Panc1 (cell line): ENCODE measurements around the gene ROBO2. TPM values are rescaled to one million over a fixed set of nuclear protein-coding genes. Genes with fewer than 3 reads are reported as not detected.

Experiments used
- ATAC-seq: fragments of 200-7000 bp; cut with Tn5 transposase; 2 replicates; pipeline ENCODE4 v1.9.1; 2020; ENCODE audit warnings: mild to moderate bottlenecking, moderate library complexity
- BruUV-seq: library from RNA; stranded (reverse); fragments of 400-500 nt; replicated peaks from 2 replicates; lab custom pipeline; 2021; lab: Mats Ljungman, UMichigan
- CTCF ChIA-PET: fragments of 300-600 bp; sonication (Branson Sonifier 250); formaldehyde crosslinking; loops from one replicate; lab custom pipeline; 2022; ENCODE audit warnings: antibody characterized with exemption; lab: Charles Lee
- POLR2A ChIA-PET: fragments of 300-600 bp; sonication (Branson Sonifier 250); formaldehyde crosslinking; loops from one replicate; lab custom pipeline; 2022; ENCODE audit warnings: antibody characterized with exemption; lab: Charles Lee
- DNase-seq: peaks from one replicate; pipeline ENCODE4 v3.0.0-alpha.2; 2010; ENCODE audit warnings: low read depth, low spot score
- H3K27ac ChIP-seq: 2 replicates; pipeline ENCODE4 v1.5.1; 2011; ENCODE audit warnings: mild to moderate bottlenecking, low read length, inconsistent platforms
- H3K27me3 ChIP-seq: fragments of 200-500 bp; sonication (Bioruptor generic); 2 replicates; pipeline ENCODE4 v1.6.0; 2014; ENCODE audit warnings: low read length, inconsistent platforms; ENCODE audit not compliant: control insufficient read depth, insufficient read depth
- H3K36me3 ChIP-seq: fragments of 200-500 bp; sonication (Bioruptor generic); 2 replicates; pipeline ENCODE4 v1.5.1; 2014; ENCODE audit warnings: inconsistent platforms, mild to moderate bottlenecking, low read length, moderate library complexity; ENCODE audit not compliant: control insufficient read depth, insufficient read depth
- H3K4me1 ChIP-seq: 2 replicates; pipeline ENCODE4 v1.5.1; 2011; ENCODE audit warnings: inconsistent platforms, mild to moderate bottlenecking, low read length, moderate library complexity; ENCODE audit not compliant: control insufficient read depth, insufficient read depth
- H3K4me3 ChIP-seq, 2 experiments: 2 replicates each; pipeline ENCODE4 v1.5.1; 2011 to 2012; ENCODE audit warnings: low read depth in 2 of 2, low read length in 2 of 2, mild to moderate bottlenecking in 2 of 2, inconsistent platforms in 1 of 2, moderate library complexity in 1 of 2
- H3K9me3 ChIP-seq: fragments of 200-500 bp; sonication (Bioruptor generic); 2 replicates; pipeline ENCODE4 v1.5.1; 2014; ENCODE audit warnings: low read depth, mild to moderate bottlenecking, inconsistent platforms, low read length, moderate library complexity; ENCODE audit not compliant: control insufficient read depth, insufficient read depth
- POLR2AphosphoS5 ChIP-seq: IDR thresholded peaks from 2 replicates; pipeline ENCODE4 v1.6.1; 2012; ENCODE audit warnings: mild to moderate bottlenecking, low read depth, low read length, moderate library complexity
- SIN3A ChIP-seq: IDR thresholded peaks from 2 replicates; pipeline ENCODE4 v1.6.1; 2012; ENCODE audit warnings: low read depth, mild to moderate bottlenecking, low read length, moderate library complexity, borderline replicate concordance; ENCODE audit not compliant: insufficient read depth
- TCF7L2 ChIP-seq: IDR thresholded peaks from 2 replicates; pipeline ENCODE4 v1.6.1; 2011; ENCODE audit warnings: mild to moderate bottlenecking, low read depth, low read length, inconsistent platforms
- in situ Hi-C: cut with HindIII; loops from 2 replicates; pipeline ENCODE4 v1.10.0; 2016; ENCODE audit warnings: low sequenced_read_pairs, low pct_unique_long_range_greater_than_20kb
- intact Hi-C: fragments of 100-400 bp; cut with micrococcal nuclease; formaldehyde crosslinking; loops from one replicate; pipeline ENCODE4 v1.10.0; 2022; ENCODE audit not compliant: unreplicated experiment
- total RNA-seq: library from RNA; stranded (reverse); gene quantifications from one replicate; pipeline ENCODE4 v1.2.1, GENCODE V29; 2021; ENCODE audit not compliant: unreplicated experiment
- TF ChIP-seq, protein P1 (sequence below), 2 experiments: IDR thresholded peaks; 2 replicates each; pipeline ENCODE4 v1.6.1; 2011 to 2012; ENCODE audit warnings: low read depth in 2 of 2, control low read depth in 1 of 2, low read length in 1 of 2, mild to moderate bottlenecking in 1 of 2, moderate library complexity in 1 of 2; ENCODE audit not compliant: insufficient read depth in 1 of 2
- TF ChIP-seq, protein P2 (sequence below): fragments of 450-650 bp; IDR thresholded peaks from 2 replicates; pipeline ENCODE4 v1.5.1; 2017; ENCODE audit warnings: mild to moderate bottlenecking

Gene ROBO2
- total RNA-seq, 1 experiment from 2014 or later = 1.3 TPM

DNA sequence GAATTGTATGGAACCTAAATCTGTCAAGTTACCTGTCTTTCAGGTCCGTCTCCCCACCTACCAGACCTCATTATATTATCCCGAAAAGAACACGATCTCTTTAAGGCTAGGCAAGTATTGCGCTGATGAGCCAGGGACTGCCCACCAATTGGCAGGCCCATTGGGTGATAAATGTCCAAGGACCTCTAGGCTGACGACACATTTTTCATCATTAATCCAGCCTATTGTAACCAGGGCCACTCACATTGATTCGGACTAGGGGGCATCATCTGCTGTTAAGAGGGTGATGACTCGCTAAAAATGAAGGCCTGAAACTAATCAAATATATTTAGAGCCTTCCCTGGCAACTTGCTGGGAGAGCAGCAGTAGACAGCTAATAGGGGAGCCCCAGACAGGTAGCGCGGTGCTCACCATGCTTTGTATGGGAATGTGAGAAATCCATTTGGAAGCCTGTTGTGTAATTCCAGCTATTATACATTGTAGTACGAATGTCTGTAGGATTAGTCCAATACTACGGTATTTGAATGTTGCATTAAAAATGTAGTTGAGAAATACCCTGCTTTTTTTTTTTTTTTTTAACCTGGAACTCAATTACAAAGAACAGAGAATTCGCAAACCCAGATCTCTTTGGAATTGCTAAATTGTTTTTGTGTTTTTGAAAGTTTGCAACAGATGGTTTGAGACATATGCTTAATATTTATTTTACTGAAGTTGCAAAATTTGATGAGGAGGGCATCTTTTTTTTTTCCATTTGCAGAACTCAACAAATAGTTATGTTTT, 156.1 kb downstream of the ROBO2 start:
- H3K9me3 ChIP-seq = no peaks in the 10 kb centered on the region
- in situ Hi-C loops (no loop called here), intact Hi-C loops (no loop called here)
- TF ChIP-seq, protein P1, sequence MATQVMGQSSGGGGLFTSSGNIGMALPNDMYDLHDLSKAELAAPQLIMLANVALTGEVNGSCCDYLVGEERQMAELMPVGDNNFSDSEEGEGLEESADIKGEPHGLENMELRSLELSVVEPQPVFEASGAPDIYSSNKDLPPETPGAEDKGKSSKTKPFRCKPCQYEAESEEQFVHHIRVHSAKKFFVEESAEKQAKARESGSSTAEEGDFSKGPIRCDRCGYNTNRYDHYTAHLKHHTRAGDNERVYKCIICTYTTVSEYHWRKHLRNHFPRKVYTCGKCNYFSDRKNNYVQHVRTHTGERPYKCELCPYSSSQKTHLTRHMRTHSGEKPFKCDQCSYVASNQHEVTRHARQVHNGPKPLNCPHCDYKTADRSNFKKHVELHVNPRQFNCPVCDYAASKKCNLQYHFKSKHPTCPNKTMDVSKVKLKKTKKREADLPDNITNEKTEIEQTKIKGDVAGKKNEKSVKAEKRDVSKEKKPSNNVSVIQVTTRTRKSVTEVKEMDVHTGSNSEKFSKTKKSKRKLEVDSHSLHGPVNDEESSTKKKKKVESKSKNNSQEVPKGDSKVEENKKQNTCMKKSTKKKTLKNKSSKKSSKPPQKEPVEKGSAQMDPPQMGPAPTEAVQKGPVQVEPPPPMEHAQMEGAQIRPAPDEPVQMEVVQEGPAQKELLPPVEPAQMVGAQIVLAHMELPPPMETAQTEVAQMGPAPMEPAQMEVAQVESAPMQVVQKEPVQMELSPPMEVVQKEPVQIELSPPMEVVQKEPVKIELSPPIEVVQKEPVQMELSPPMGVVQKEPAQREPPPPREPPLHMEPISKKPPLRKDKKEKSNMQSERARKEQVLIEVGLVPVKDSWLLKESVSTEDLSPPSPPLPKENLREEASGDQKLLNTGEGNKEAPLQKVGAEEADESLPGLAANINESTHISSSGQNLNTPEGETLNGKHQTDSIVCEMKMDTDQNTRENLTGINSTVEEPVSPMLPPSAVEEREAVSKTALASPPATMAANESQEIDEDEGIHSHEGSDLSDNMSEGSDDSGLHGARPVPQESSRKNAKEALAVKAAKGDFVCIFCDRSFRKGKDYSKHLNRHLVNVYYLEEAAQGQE (IDR thresholded peaks at IDR 0.05; ENCODE audit: insufficient read depth in 1 of 2, low read depth in 2 of 2, low read length in 1 of 2) = no peak
- TF ChIP-seq, protein P2, sequence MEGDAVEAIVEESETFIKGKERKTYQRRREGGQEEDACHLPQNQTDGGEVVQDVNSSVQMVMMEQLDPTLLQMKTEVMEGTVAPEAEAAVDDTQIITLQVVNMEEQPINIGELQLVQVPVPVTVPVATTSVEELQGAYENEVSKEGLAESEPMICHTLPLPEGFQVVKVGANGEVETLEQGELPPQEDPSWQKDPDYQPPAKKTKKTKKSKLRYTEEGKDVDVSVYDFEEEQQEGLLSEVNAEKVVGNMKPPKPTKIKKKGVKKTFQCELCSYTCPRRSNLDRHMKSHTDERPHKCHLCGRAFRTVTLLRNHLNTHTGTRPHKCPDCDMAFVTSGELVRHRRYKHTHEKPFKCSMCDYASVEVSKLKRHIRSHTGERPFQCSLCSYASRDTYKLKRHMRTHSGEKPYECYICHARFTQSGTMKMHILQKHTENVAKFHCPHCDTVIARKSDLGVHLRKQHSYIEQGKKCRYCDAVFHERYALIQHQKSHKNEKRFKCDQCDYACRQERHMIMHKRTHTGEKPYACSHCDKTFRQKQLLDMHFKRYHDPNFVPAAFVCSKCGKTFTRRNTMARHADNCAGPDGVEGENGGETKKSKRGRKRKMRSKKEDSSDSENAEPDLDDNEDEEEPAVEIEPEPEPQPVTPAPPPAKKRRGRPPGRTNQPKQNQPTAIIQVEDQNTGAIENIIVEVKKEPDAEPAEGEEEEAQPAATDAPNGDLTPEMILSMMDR = no peak
- no peak for TF ChIP-seq TCF7L2
- no peak for TF ChIP-seq POLR2AphosphoS5
- no peak for TF ChIP-seq SIN3A
- no peak overlapping the region for H3K4me3 ChIP-seq
- H3K27ac ChIP-seq = no peak overlapping the region
- ATAC-seq (no peak), DNase-seq (no peak)
- no peaks in the 10 kb centered on the region for H3K36me3 ChIP-seq
- H3K4me1 ChIP-seq = no peaks in the 10 kb centered on the region
- no TSS peak for BruUV-seq
- ChIA-PET POLR2A (no interaction called here), CTCF (no interaction called here)
- H3K27me3 ChIP-seq = no peaks in the 10 kb centered on the region

DNA sequence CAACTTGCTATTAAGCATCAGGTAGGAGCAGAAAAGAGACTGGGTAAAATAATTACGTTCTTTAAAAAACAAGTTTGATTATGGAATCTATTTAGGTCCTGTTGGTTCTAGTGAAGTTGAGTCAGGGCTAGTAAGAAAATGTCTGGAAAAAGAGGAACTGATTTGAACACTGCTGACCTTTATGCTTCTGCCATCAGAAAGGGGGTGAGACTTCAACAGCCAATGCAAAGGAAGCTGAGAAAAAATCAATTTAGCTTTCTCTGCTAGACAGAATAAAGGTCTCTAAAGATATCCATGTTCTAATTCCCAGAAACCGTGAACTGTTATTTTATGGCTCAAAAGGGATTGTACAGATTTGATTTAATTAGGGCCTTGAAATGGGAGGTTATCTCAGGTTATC, 157.5 kb downstream of the ROBO2 start:
- no peaks in the 10 kb centered on the region for H3K9me3 ChIP-seq
- H3K36me3 ChIP-seq = no peaks in the 10 kb centered on the region
- ChIA-PET CTCF (no interaction called here), POLR2A (no interaction called here)
- H3K4me1 ChIP-seq = no peaks in the 10 kb centered on the region
- no peak overlapping the region for H3K27ac ChIP-seq
- no peak overlapping the region for H3K4me3 ChIP-seq
- DNase-seq (no peak), ATAC-seq (no peak)
- in situ Hi-C loops = no loop called here
- H3K27me3 ChIP-seq = no peaks in the 10 kb centered on the region
- no TSS peak for BruUV-seq
- TF ChIP-seq, protein P2 = no peak
- TF ChIP-seq TCF7L2 = no peak
- TF ChIP-seq SIN3A = no peak
- no peak for TF ChIP-seq POLR2AphosphoS5
- TF ChIP-seq, protein P1 (IDR thresholded peaks at IDR 0.05; ENCODE audit: insufficient read depth in 1 of 2, low read depth in 2 of 2, low read length in 1 of 2) = no peak
- intact Hi-C loops = no loop called here
